Tibial artery (tissue), 4 donors: ENCODE results near the gene ZNF654.

Experiments
- DNase-seq, 2 donors: peaks; one replicate each; pipeline ENCODE4 v3.0.0-alpha.2; 2019
- H3K27ac ChIP-seq, 2 donors: fragments of 200-600 bp; sonication (generic) in 1 of 2; 1 replicate in 1 of 2; 2 replicates in 1 of 2; pipeline ENCODE4 v1.5.1; 2018 to 2019; ENCODE audit warnings: mild to moderate bottlenecking in 1 of 2
- H3K27me3 ChIP-seq, 2 donors: fragments of 200-600 bp; sonication (generic) in 1 of 2; one replicate each; pipeline versions ENCODE4 v1.5.1 to v1.6.0; 2016 to 2019
- H3K36me3 ChIP-seq, 3 donors: fragments of 200-600 bp; sonication (generic) in 2 of 3; one replicate each; pipeline ENCODE4 v1.5.1; 2016 to 2019; ENCODE audit warnings: mild to moderate bottlenecking in 2 of 3
- H3K4me1 ChIP-seq, 4 donors: fragments of 200-600 bp; sonication (generic) in 2 of 4; 1 replicate in 3 of 4; 2 replicates in 1 of 4; pipeline ENCODE4 v1.5.1; 2016 to 2019
- H3K4me3 ChIP-seq, 2 donors: fragments of 200-600 bp; sonication (generic) in 1 of 2; 1 replicate in 1 of 2; 2 replicates in 1 of 2; pipeline ENCODE4 v1.5.1; 2018 to 2019; ENCODE audit warnings: mild to moderate bottlenecking in 2 of 2
- H3K9me3 ChIP-seq, 3 donors: fragments of 200-600 bp; sonication (generic) in 1 of 3; one replicate each; pipeline ENCODE4 v1.5.1; 2016 to 2019
- CTCF ChIP-seq, 2 experiments: fragments of 200-600 bp in 1 of 2; fragments of 450-650 bp in 1 of 2; IDR thresholded peaks; one replicate each; pipeline ENCODE4 v1.5.1; 2017 to 2019; ENCODE audit warnings: antibody characterized with exemption in 2 of 2, mild to moderate bottlenecking in 1 of 2, moderate library complexity in 1 of 2
- intact Hi-C: fragments of 100-400 bp; cut with DNase I; formaldehyde crosslinking; loops from one replicate; pipeline ENCODE4 v1.15.0; 2023; ENCODE audit warnings: low total_unique reads

The ZNF654 gene

GRCh38 chr3:88131695-88132094, 72.6 kb downstream of the ZNF654 start:
- no peaks in the 10 kb centered on the region for H3K27me3 ChIP-seq
- TF ChIP-seq CTCF (IDR thresholded peaks at IDR 0.05) = no peak
- H3K4me3 ChIP-seq = no peak overlapping the region
- DNase-seq = no peak
- intact Hi-C loops = no loop called here
- no peaks in the 10 kb centered on the region for H3K9me3 ChIP-seq
- H3K4me1 ChIP-seq = no peaks in the 10 kb centered on the region
- no peak overlapping the region for H3K27ac ChIP-seq
- H3K36me3 ChIP-seq = peaks cover 0 to 26% (median 13%) of the 10 kb centered on the region in 3 donors

GRCh38 chr3:88132894-88133293, 73.8 kb downstream of the ZNF654 start:
- H3K27ac ChIP-seq = no peak overlapping the region
- no peaks in the 10 kb centered on the region for H3K27me3 ChIP-seq
- no peak for DNase-seq
- H3K9me3 ChIP-seq = no peaks in the 10 kb centered on the region
- no peaks in the 10 kb centered on the region for H3K4me1 ChIP-seq
- no peak for TF ChIP-seq CTCF (IDR thresholded peaks at IDR 0.05)
- no peak overlapping the region for H3K4me3 ChIP-seq
- H3K36me3 ChIP-seq = peaks cover 0 to 34% (median 13%) of the 10 kb centered on the region in 3 donors
- intact Hi-C loops = no loop called here

- no peak for TF ChIP-seq CTCF (IDR thresholded peaks at IDR 0.05)
- intact Hi-C loops = no loop called here
- peaks cover 0 to 38% (median 13%) of the 10 kb centered on the region in 3 donors for H3K36me3 ChIP-seq
Measured at GRCh38 chr3:88133711-88134263, 74.7 kb downstream of the ZNF654 start.

GRCh38 chr3:88137836-88138235, 78.8 kb downstream of the ZNF654 start:
- intact Hi-C loops = no loop called here
- Histone ChIP-seq H3K9me3 (no peaks in the 10 kb centered on the region), H3K4me1 (no peaks in the 10 kb centered on the region), H3K4me3 (no peak overlapping the region), H3K27ac (no peak overlapping the region), H3K36me3 (peaks cover 0 to 44% (median 24%) of the 10 kb centered on the region in 3 donors), H3K27me3 (no peaks in the 10 kb centered on the region)
- no peak for DNase-seq
- no peak for TF ChIP-seq CTCF (IDR thresholded peaks at IDR 0.05)

More at GRCh38 chr3:88133711-88134263, 74.7 kb downstream of the ZNF654 start:
- H3K27ac ChIP-seq = no peak overlapping the region
- H3K4me1 ChIP-seq = no peaks in the 10 kb centered on the region
- H3K27me3 ChIP-seq = no peaks in the 10 kb centered on the region
- H3K4me3 ChIP-seq = no peak overlapping the region
- no peaks in the 10 kb centered on the region for H3K9me3 ChIP-seq
- DNase-seq = no peak

- no peak for TF ChIP-seq CTCF (IDR thresholded peaks at IDR 0.05)
- H3K27me3 ChIP-seq = no peaks in the 10 kb centered on the region
- no peaks in the 10 kb centered on the region for H3K4me1 ChIP-seq
- intact Hi-C loops = no loop called here
- no peaks in the 10 kb centered on the region for H3K9me3 ChIP-seq
- peaks cover 0 to 26% (median 19%) of the 10 kb centered on the region in 3 donors for H3K36me3 ChIP-seq
- H3K4me3 ChIP-seq = no peak overlapping the region
- H3K27ac ChIP-seq = no peak overlapping the region
- no peak for DNase-seq
Measured at GRCh38 chr3:88141458-88142083, 82.5 kb downstream of the ZNF654 start.
